Measurements from ENCODE around the gene CHST8.

Gene CHST8

DNA sequence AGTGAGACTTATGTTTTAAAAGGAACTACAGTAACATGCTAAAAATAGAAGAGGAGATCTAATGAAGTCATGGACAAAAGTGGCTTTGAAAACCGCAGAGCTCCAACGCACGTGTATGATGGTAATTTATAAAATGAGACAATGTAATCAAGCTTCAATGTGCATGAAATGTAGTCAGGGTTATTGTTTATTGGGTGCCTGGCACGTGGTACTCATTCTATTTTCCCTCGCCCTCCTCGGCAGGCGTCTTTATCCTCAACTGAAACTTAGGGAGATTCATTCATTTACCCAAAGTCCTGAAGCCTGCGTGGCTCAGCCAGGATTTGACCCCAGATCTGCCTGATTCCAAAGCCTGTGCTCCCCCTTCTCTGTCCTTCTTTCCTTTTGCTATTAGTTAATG, 79.8 kb downstream of the CHST8 start:
- H3K4me3 ChIP-seq (ENCODE audit: low read depth, low read length) = no peak overlapping the region
- TF ChIP-seq, protein P1, sequence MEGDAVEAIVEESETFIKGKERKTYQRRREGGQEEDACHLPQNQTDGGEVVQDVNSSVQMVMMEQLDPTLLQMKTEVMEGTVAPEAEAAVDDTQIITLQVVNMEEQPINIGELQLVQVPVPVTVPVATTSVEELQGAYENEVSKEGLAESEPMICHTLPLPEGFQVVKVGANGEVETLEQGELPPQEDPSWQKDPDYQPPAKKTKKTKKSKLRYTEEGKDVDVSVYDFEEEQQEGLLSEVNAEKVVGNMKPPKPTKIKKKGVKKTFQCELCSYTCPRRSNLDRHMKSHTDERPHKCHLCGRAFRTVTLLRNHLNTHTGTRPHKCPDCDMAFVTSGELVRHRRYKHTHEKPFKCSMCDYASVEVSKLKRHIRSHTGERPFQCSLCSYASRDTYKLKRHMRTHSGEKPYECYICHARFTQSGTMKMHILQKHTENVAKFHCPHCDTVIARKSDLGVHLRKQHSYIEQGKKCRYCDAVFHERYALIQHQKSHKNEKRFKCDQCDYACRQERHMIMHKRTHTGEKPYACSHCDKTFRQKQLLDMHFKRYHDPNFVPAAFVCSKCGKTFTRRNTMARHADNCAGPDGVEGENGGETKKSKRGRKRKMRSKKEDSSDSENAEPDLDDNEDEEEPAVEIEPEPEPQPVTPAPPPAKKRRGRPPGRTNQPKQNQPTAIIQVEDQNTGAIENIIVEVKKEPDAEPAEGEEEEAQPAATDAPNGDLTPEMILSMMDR (IDR thresholded peaks at IDR 0.05; ENCODE audit: borderline replicate concordance, insufficient read depth, low read depth, low read length) = no peak

DNA sequence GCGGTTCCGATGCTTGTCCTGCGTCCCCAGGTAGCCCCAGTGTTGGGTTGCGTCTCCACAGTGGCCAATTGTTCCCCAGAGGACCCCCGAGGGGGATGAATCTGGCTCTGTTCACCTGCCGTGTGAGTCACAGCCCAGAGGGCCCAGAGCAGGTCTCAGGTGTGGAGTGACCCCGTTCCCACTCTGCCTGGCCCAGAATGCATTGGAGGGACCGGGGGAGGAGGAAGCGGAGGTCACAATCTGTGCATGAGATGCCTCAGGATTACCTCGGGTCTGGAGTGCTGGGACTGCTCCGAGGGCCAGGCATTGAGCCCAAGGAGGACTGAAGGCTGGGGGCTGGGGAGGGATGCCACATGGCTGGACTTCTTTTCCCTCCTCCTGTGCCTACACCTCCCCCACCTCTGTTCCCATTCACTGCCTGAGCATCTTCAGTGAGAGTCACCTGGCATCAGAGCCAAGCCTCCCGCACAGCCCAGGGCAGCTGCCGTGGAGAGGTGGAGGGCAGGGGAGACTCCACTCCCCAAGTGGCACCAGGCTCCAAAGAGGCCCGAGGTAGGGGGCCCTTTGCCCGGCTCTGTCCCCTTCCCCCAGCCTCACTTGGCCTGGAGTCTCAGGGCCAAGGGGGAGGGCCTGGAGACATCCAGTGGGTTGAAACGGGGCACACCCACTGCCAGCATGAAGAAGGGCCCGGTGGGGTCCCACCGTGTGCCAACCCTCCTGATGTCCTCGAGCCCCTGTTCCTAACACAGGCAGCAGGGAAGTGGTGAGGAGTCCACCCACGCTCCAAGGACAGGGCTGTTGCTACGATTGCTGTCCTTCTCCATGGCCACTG, 81.1 kb downstream of the CHST8 start:
- TF ChIP-seq, protein P1 (IDR thresholded peaks at IDR 0.05; ENCODE audit: borderline replicate concordance, insufficient read depth, low read depth, low read length) = no peak
- H3K4me3 ChIP-seq (ENCODE audit: low read depth, low read length) = no peak overlapping the region

DNA sequence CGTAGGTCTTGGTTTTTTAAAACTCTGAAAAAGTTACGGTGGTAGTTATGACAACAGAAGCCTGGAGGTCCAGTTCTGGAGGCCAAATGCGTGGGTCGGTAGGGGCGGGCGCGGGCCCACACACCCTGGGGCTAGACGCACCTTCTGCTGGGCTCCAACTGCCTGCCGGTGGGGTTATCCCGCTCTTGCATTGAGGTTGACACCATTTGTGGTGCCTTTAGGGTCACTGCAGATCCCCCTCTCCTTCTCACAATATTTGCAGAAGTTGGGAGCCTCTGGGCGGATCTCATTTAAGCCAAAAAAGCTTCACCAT, 81.6 kb downstream of the CHST8 start:
- TF ChIP-seq, protein P1 (IDR thresholded peaks at IDR 0.05; ENCODE audit: borderline replicate concordance, insufficient read depth, low read depth, low read length) = no peak

DNA sequence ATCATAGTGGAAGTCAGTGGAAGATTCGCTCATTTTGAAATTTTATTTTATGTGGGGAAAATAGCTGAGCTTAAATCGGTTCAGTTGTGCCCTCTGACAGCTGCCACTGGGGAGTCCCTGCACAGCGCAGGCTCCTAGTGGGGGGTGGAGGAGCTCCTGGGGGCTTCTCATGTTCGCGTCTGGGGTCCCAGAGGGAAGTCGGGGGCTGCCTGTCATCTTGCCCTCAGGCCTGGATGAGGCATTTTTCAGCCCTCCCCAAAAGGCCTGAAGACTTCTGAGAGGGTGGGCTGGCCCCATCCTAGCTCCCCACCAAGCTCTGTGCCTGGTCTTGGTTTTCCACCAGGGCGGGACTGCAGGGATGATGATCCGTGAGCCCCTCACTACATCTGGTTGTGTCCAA, 82.1 kb downstream of the CHST8 start:
- H3K4me3 ChIP-seq (ENCODE audit: low read depth, low read length) = no peak overlapping the region
- TF ChIP-seq, protein P1 (IDR thresholded peaks at IDR 0.05; ENCODE audit: borderline replicate concordance, insufficient read depth, low read depth, low read length) = no peak

More for the DNA sequence above, 81.6 kb downstream of the CHST8 start:
- no peak overlapping the region for H3K4me3 ChIP-seq (ENCODE audit: low read depth, low read length)

DNA sequence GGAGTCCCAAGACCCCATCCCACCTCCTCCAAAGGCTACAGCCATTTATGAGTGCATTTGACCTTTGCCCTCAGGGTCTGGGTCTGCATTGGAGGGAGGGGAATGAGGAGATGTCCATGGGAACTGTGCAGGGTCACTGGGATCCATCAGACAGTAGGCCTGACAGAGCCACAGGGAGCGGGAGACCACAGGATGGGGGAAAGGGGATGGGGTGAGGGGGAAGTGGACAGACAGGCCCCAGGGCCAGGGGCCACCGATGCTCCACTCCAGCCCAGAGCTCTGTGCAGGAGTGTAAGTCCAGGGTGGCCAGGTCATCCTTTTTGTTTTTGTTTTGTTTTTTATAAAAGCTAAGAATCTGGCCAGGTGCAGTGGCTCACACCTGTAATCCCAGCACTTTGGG, 82.5 kb downstream of the CHST8 start:
- TF ChIP-seq, protein P1 (IDR thresholded peaks at IDR 0.05; ENCODE audit: borderline replicate concordance, insufficient read depth, low read depth, low read length) = no peak
- H3K4me3 ChIP-seq (ENCODE audit: low read depth, low read length) = no peak overlapping the region

DNA sequence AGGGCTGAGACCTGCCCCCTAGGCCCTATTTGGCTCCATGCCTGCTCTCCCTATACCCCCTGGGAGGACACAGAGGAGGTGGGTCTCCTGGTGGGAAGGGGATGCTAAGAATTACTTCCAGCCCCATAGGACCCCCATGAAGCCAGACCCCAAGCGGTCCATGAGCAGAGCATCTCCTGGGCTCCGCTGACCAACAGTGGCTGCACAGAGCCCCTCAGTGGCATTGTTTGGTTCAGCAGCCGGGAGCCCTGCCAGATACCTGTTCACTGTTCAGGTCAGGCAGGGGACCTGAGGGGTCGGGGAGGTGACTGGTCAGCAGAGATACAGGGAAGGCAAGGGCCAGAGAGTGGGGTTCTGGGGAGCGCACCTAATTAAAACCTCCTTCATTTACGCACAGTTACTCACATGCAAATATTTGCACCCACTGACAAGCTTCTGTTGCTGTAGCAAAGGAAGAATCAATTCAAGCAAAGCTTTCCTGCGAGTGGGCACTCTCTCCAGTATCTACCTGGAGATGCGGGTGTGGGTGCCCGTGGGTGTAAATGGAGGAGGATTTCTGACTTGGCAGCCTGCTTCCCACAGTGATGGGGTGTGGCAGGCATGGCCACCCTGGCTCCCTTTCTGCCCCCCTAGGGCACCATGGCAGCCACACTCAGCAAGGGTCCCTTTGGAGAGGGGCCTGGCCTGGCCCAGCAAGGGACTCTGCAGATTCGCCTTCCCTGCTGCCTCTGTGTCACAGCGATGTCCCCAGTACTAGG, 83.5 kb downstream of the CHST8 start:
- TF ChIP-seq, protein P1 (IDR thresholded peaks at IDR 0.05; ENCODE audit: borderline replicate concordance, insufficient read depth, low read depth, low read length) = no peak
- H3K4me3 ChIP-seq (ENCODE audit: low read depth, low read length) = no peak overlapping the region

DNA sequence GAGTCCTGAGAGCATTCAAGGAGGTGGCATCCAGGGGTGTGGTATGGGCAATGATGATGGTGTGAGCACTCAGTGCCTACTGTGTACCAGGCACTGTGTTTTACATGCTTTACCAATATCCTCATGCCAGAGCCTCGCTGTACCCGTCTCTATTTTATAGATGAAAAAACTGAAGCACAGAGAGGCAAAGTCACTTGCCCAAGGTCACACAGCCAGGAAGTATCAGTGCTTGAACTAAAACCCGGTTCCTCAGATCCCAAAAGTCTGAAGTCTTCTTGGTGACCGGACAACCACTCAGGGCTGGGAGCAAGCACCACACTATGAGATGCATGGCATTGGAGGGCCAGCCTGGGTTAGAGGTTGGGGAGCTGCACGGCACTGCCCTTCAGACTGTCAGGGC, 84.1 kb downstream of the CHST8 start:
- TF ChIP-seq, protein P1 (IDR thresholded peaks at IDR 0.05; ENCODE audit: borderline replicate concordance, insufficient read depth, low read depth, low read length) = no peak
- no peak overlapping the region for H3K4me3 ChIP-seq (ENCODE audit: low read depth, low read length)

Measured in GM12875 (cell line).